ENCODE data around the gene RPL37. TPM values are rescaled to one million over a fixed set of nuclear protein-coding genes. Genes with fewer than 3 reads are reported as not detected.

RPL37 gene
- total RNA-seq, 1 experiment from 2014 or later: 1,279 TPM

DNA sequence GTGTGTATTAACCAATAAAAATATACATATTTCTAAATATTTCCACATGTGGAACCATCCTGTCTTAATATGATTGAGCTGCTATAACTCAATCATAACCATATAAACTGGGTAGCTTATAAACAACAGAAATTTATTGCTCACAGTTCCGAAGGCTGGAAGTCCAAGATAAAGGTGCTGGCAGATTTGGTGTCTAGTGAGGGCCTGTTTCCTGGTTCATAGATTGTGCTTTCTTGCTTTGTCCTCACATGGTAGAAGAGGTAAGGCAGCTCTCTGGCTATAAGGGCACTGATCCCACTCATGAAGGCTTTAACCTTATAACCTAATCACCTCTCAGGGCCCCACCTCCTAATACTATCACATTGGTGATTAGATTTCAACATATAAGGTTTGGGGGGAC lies 22.9 kb downstream of the RPL37 start:
- no peaks in the 10 kb centered on the region for H3K79me2 ChIP-seq (ENCODE audit: insufficient read depth, low read length)
- H3K4me2 ChIP-seq (ENCODE audit: low read length): no peak overlapping the region
- BruUV-seq (replicated peaks): no TSS peak
- no peak overlapping the region for H3K4me3 ChIP-seq (replicated peaks in 1 of 2; ENCODE audit: low read depth in 1 of 2, low read length in 2 of 2)
- no peak overlapping the region for H2AFZ ChIP-seq (ENCODE audit: low read depth, low read length, poor library complexity, severe bottlenecking)
- ChIA-PET POLR2A (no interaction called here), RAD21 (ENCODE audit: low non-redundant PET in 1 of 2, low total read pairs in 2 of 2, uncharacterized antibody in 2 of 2, unreplicated experiment in 2 of 2) (no interaction called here), CTCF (no interaction called here)
- H3K9me3 ChIP-seq (ENCODE audit: control insufficient read depth in 1 of 2, insufficient read depth in 1 of 2, low read depth in 1 of 2, low read length in 2 of 2): no peaks in the 10 kb centered on the region
- no peaks in the 10 kb centered on the region for H3K9me2 ChIP-seq (ENCODE audit: insufficient read depth)
- DNase-seq (ENCODE audit: low read depth, low spot score) (no peak), ATAC-seq (no peak)
- H3K36me3 ChIP-seq (ENCODE audit: control insufficient read depth in 1 of 2, insufficient read depth in 2 of 2, low read length in 2 of 2): no peaks in the 10 kb centered on the region
- TF ChIP-seq, protein P1, sequence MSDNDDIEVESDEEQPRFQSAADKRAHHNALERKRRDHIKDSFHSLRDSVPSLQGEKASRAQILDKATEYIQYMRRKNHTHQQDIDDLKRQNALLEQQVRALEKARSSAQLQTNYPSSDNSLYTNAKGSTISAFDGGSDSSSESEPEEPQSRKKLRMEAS (IDR thresholded peaks at IDR 0.05): no peak
- TF ChIP-seq JUND (IDR thresholded peaks at IDR 0.05) (no peak), SRF (IDR thresholded peaks at IDR 0.05; ENCODE audit: low read depth) (no peak), EZH2 (IDR thresholded peaks at IDR 0.05) (no peak), SIN3A (IDR thresholded peaks at IDR 0.05; ENCODE audit: low read depth) (no peak), RAD21 (IDR thresholded peaks at IDR 0.05; ENCODE audit: low read depth) (no peak), POLR2A (IDR thresholded peaks at IDR 0.05; ENCODE audit: borderline replicate concordance, extremely low read depth, insufficient read depth, insufficient read length) (no peak), FOSL1 (IDR thresholded peaks at IDR 0.05; ENCODE audit: low read depth) (no peak), YY1 (IDR thresholded peaks at IDR 0.05; ENCODE audit: extremely low read depth, insufficient replicate concordance, low read depth, low read length) (no peak), POLR2AphosphoS5 (IDR thresholded peaks at IDR 0.05; ENCODE audit: low read depth, low read length) (no peak), ZFX (IDR thresholded peaks at IDR 0.05) (no peak), EZH2phosphoT487 (IDR thresholded peaks at IDR 0.05; ENCODE audit: borderline replicate concordance) (no peak), ELF1 (IDR thresholded peaks at IDR 0.05; ENCODE audit: borderline replicate concordance, low read depth) (no peak), ZNF274 (IDR thresholded peaks at IDR 0.05; ENCODE audit: low read depth, low read length) (no peak), CBX3 (IDR thresholded peaks at IDR 0.05; ENCODE audit: low read depth) (no peak), SP1 (IDR thresholded peaks at IDR 0.05; ENCODE audit: low read depth) (no peak)
- TF ChIP-seq, protein P2, sequence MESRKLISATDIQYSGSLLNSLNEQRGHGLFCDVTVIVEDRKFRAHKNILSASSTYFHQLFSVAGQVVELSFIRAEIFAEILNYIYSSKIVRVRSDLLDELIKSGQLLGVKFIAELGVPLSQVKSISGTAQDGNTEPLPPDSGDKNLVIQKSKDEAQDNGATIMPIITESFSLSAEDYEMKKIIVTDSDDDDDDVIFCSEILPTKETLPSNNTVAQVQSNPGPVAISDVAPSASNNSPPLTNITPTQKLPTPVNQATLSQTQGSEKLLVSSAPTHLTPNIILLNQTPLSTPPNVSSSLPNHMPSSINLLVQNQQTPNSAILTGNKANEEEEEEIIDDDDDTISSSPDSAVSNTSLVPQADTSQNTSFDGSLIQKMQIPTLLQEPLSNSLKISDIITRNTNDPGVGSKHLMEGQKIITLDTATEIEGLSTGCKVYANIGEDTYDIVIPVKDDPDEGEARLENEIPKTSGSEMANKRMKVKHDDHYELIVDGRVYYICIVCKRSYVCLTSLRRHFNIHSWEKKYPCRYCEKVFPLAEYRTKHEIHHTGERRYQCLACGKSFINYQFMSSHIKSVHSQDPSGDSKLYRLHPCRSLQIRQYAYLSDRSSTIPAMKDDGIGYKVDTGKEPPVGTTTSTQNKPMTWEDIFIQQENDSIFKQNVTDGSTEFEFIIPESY (IDR thresholded peaks at IDR 0.05; ENCODE audit: extremely low read depth, insufficient replicate concordance, low read length): no peak
- TF ChIP-seq, protein P3, sequence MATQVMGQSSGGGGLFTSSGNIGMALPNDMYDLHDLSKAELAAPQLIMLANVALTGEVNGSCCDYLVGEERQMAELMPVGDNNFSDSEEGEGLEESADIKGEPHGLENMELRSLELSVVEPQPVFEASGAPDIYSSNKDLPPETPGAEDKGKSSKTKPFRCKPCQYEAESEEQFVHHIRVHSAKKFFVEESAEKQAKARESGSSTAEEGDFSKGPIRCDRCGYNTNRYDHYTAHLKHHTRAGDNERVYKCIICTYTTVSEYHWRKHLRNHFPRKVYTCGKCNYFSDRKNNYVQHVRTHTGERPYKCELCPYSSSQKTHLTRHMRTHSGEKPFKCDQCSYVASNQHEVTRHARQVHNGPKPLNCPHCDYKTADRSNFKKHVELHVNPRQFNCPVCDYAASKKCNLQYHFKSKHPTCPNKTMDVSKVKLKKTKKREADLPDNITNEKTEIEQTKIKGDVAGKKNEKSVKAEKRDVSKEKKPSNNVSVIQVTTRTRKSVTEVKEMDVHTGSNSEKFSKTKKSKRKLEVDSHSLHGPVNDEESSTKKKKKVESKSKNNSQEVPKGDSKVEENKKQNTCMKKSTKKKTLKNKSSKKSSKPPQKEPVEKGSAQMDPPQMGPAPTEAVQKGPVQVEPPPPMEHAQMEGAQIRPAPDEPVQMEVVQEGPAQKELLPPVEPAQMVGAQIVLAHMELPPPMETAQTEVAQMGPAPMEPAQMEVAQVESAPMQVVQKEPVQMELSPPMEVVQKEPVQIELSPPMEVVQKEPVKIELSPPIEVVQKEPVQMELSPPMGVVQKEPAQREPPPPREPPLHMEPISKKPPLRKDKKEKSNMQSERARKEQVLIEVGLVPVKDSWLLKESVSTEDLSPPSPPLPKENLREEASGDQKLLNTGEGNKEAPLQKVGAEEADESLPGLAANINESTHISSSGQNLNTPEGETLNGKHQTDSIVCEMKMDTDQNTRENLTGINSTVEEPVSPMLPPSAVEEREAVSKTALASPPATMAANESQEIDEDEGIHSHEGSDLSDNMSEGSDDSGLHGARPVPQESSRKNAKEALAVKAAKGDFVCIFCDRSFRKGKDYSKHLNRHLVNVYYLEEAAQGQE (IDR thresholded peaks at IDR 0.05; ENCODE audit: low read depth): no peak
- TF ChIP-seq, protein P4, sequence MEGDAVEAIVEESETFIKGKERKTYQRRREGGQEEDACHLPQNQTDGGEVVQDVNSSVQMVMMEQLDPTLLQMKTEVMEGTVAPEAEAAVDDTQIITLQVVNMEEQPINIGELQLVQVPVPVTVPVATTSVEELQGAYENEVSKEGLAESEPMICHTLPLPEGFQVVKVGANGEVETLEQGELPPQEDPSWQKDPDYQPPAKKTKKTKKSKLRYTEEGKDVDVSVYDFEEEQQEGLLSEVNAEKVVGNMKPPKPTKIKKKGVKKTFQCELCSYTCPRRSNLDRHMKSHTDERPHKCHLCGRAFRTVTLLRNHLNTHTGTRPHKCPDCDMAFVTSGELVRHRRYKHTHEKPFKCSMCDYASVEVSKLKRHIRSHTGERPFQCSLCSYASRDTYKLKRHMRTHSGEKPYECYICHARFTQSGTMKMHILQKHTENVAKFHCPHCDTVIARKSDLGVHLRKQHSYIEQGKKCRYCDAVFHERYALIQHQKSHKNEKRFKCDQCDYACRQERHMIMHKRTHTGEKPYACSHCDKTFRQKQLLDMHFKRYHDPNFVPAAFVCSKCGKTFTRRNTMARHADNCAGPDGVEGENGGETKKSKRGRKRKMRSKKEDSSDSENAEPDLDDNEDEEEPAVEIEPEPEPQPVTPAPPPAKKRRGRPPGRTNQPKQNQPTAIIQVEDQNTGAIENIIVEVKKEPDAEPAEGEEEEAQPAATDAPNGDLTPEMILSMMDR (IDR thresholded peaks at IDR 0.05 in 2 of 3, conservative IDR thresholded peaks at IDR 0.05 in 1 of 3; ENCODE audit: borderline replicate concordance in 1 of 3, insufficient read depth in 1 of 3, low read depth in 2 of 3, low read length in 2 of 3): no peak
- H3K27ac ChIP-seq (ENCODE audit: low read depth, low read length): no peak overlapping the region
- intact Hi-C loops (cut with micrococcal nuclease): no loop called here
- H3K4me1 ChIP-seq (ENCODE audit: control insufficient read depth in 1 of 2, insufficient read depth in 2 of 2, low read length in 2 of 2): no peaks in the 10 kb centered on the region
- no peaks in the 10 kb centered on the region for H3K27me3 ChIP-seq (ENCODE audit: insufficient read depth, low read length)
- H3K9ac ChIP-seq (ENCODE audit: low read length): no peak overlapping the region
- no peaks in the 10 kb centered on the region for H4K20me1 ChIP-seq (ENCODE audit: insufficient read depth)
